Stimulated activated CD8-positive, alpha-beta memory T cell treated with anti-CD3 and anti-CD28 coated beads, Interleukin-4, amount 100 ng/mL, for 48 hours (primary cell): ENCODE measurements around the gene TYMS.

Experiments
- DNase-seq: peaks from one replicate; pipeline ENCODE4 v3.0.0-alpha.2; 2020

TYMS gene

GRCh38 chr18:712401-713134 lies 55.1 kb downstream of the TYMS start, which contains the start of gene ENOSF1:
TSS of gene ENOSF1 (minus strand) at chr18:712630. CDS start at chr18:712587, 43 bp downstream.
- peak; percentile 94 for DNase-seq

GRCh38 chr18:713135-713490 lies 55.7 kb downstream of the TYMS start:
- no peak for DNase-seq

DNA sequence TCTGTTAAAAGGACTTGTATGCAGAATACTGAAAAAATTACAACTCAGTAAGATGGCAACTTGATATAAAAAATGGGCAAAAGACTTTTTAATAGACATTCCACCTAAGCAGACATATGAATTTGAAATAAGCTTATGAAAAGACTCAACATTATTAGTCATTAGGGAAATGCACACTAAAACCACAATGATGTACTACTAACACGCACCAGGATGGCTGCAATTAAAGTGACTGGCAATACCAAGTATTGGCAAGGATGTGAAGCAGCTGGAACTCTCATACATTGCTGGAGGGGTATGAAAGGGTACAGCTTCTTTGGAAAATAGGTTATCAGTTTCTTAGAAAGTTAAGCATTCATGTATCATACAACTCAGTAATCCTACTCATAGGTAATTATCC lies 58.2 kb downstream of the TYMS start:
- no peak for DNase-seq

DNA sequence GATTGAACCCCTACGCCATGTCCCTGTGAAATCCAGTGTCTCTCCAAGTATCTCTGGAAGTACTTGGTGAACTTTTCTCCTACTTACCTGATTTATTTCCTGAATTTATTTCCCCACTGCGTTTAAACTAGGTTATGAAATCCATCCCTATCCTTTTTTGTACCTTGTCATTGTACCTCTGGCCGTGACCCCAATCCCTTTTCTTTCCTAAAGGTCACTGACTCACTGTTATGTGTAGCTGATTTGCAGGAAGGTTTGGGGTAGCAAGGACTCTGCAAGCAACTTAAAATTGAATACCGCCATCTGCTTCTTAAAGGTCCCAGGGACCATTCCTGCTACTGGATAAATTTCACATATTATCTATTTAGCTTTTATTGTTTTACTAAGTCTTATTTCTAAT lies 59.5 kb downstream of the TYMS start:
- no peak for DNase-seq
